ENCODE measurements around the gene USP46.

GRCh38 chr4:52704133-52704532 is 45.0 kb upstream of the USP46 start:
- TF ChIP-seq, protein P1, sequence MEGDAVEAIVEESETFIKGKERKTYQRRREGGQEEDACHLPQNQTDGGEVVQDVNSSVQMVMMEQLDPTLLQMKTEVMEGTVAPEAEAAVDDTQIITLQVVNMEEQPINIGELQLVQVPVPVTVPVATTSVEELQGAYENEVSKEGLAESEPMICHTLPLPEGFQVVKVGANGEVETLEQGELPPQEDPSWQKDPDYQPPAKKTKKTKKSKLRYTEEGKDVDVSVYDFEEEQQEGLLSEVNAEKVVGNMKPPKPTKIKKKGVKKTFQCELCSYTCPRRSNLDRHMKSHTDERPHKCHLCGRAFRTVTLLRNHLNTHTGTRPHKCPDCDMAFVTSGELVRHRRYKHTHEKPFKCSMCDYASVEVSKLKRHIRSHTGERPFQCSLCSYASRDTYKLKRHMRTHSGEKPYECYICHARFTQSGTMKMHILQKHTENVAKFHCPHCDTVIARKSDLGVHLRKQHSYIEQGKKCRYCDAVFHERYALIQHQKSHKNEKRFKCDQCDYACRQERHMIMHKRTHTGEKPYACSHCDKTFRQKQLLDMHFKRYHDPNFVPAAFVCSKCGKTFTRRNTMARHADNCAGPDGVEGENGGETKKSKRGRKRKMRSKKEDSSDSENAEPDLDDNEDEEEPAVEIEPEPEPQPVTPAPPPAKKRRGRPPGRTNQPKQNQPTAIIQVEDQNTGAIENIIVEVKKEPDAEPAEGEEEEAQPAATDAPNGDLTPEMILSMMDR (conservative IDR thresholded peaks at IDR 0.05): no peak
- TF ChIP-seq ZFX (IDR thresholded peaks at IDR 0.05): no peak
